GM12878 (cell line): Measurements from ENCODE around the gene MCOLN2. TPM values are rescaled to one million over a fixed set of nuclear protein-coding genes. Genes with fewer than 3 reads are reported as not detected.
A peak's percentile ranks its signal among the peaks of the same experiment; 100 is the strongest.

Experiments
- CHD2 ChIP-seq: IDR thresholded peaks from 2 replicates; pipeline ENCODE4 v1.6.1; 2011; ENCODE audit warnings: low read depth, low read length, improper control_type of control experiment, borderline replicate concordance
- CREB1 ChIP-seq: IDR thresholded peaks from 2 replicates; pipeline ENCODE4 v1.6.1; 2012; ENCODE audit warnings: low read depth, mild to moderate bottlenecking, inconsistent platforms
- DPF2 ChIP-seq: fragments of 450-650 bp; IDR thresholded peaks from 2 replicates; pipeline ENCODE4 v1.6.1; 2017; ENCODE audit warnings: mild to moderate bottlenecking
- EED ChIP-seq: sonication (generic); IDR thresholded peaks from 2 replicates; pipeline ENCODE4 v1.6.1; 2016; ENCODE audit warnings: antibody characterized with exemption, low read depth
- ETV6 ChIP-seq, 2 experiments: fragments of 450-650 bp in 1 of 2; IDR thresholded peaks in 1 of 2; conservative IDR thresholded peaks in 1 of 2; 2 replicates each; pipeline ENCODE4 v1.6.1; 2014; ENCODE audit warnings: antibody characterized with exemption in 1 of 2, borderline replicate concordance in 1 of 2, low read depth in 1 of 2, mild to moderate bottlenecking in 1 of 2, moderate library complexity in 1 of 2
- HDGF ChIP-seq: fragments of 450-650 bp; IDR thresholded peaks from 2 replicates; pipeline ENCODE4 v1.6.1; 2016; ENCODE audit warnings: antibody characterized with exemption
- IKZF1 ChIP-seq: fragments of 450-650 bp; conservative IDR thresholded peaks from 2 replicates; pipeline ENCODE4 v1.6.1; 2017; ENCODE audit warnings: antibody characterized with exemption, mild to moderate bottlenecking
- MTA2 ChIP-seq: fragments of 450-650 bp; IDR thresholded peaks from 2 replicates; pipeline ENCODE4 v1.6.1; 2016; ENCODE audit warnings: low read depth, mild to moderate bottlenecking, moderate library complexity
- MTA3 ChIP-seq: IDR thresholded peaks from 2 replicates; pipeline ENCODE4 v1.6.1; 2012; ENCODE audit warnings: low read length, inconsistent platforms, borderline replicate concordance
- NFIC ChIP-seq: IDR thresholded peaks from 2 replicates; pipeline ENCODE4 v1.6.1; 2012; ENCODE audit warnings: low read depth, mild to moderate bottlenecking, inconsistent platforms, low read length, moderate library complexity
- PAX8 ChIP-seq: fragments of 450-650 bp; IDR thresholded peaks from 2 replicates; pipeline ENCODE4 v1.6.1; 2017; ENCODE audit warnings: mild to moderate bottlenecking, moderate library complexity
- POLR2AphosphoS5 ChIP-seq: IDR thresholded peaks from 2 replicates; pipeline ENCODE4 v1.6.1; 2011; ENCODE audit warnings: mild to moderate bottlenecking, low read length, inconsistent platforms
- RBBP5 ChIP-seq: fragments of 200-600 bp; sonication (generic); conservative IDR thresholded peaks from 2 replicates; pipeline ENCODE4 v1.6.1; 2016
- SMC3 ChIP-seq: IDR thresholded peaks from 2 replicates; pipeline ENCODE4 v1.6.1; 2011; ENCODE audit warnings: low read length, improper control_type of control experiment, borderline replicate concordance
- WRNIP1 ChIP-seq: IDR thresholded peaks from 2 replicates; pipeline ENCODE4 v1.6.1; 2011; ENCODE audit warnings: low read depth, low read length, improper control_type of control experiment, borderline replicate concordance
- polyA plus RNA-seq, 11 experiments: library from polyadenylated mRNA; depleted of rRNA in 4 of 11; unstranded in 6 of 11; stranded (reverse) in 5 of 11; fragments of >200 nt; fragmentation: Nextera tagmentation in 4 of 11; fragmentation: Illumina TruSeq in 1 of 11; extraction: Ambion mirVana in 4 of 11; extraction: Trizol in 1 of 11; gene quantifications; 1 replicate in 1 of 11; 2 replicates in 10 of 11; pipeline versions ENCODE4 v1.2.1 to v1.2.3, GENCODE V29; 2011 to 2016; ENCODE audit warnings: inconsistent platforms in 2 of 11, missing spikeins in 2 of 11, low read depth in 1 of 11
- total RNA-seq, 4 experiments: library from RNA; depleted of rRNA in 3 of 4; stranded (reverse); fragments of >200 nt in 3 of 4; fragmentation: Illumina TruSeq in 1 of 4; extraction: Trizol in 1 of 4; gene quantifications; 2 replicates each; pipeline versions ENCODE4 v1.2.1 to v1.2.3, GENCODE V29; 2013 to 2021
- TF ChIP-seq, protein P1 (sequence below): fragments of 450-650 bp; IDR thresholded peaks from 2 replicates; pipeline ENCODE4 v1.6.1; 2017; ENCODE audit warnings: mild to moderate bottlenecking
- TF ChIP-seq, protein P2 (sequence below): fragments of 450-650 bp; IDR thresholded peaks from 2 replicates; pipeline ENCODE4 v1.6.1; 2016; ENCODE audit warnings: mild to moderate bottlenecking
- TF ChIP-seq, protein P3 (sequence below): fragments of 450-650 bp; IDR thresholded peaks from 2 replicates; pipeline ENCODE4 v1.6.1; 2017; ENCODE audit warnings: mild to moderate bottlenecking, moderate library complexity
- TF ChIP-seq, protein P4 (sequence below): fragments of 450-650 bp; IDR thresholded peaks from 2 replicates; pipeline ENCODE4 v1.6.1; 2017; ENCODE audit warnings: mild to moderate bottlenecking, low read depth, inconsistent platforms; ENCODE audit not compliant: poor library complexity, severe bottlenecking

Gene MCOLN2
- total and polyA plus RNA-seq, 10 of the 15 experiments (the other 5 are each of a cell fraction or from before 2014, with no cell fraction given): 25.9 to 233 (median 109) TPM

DNA sequence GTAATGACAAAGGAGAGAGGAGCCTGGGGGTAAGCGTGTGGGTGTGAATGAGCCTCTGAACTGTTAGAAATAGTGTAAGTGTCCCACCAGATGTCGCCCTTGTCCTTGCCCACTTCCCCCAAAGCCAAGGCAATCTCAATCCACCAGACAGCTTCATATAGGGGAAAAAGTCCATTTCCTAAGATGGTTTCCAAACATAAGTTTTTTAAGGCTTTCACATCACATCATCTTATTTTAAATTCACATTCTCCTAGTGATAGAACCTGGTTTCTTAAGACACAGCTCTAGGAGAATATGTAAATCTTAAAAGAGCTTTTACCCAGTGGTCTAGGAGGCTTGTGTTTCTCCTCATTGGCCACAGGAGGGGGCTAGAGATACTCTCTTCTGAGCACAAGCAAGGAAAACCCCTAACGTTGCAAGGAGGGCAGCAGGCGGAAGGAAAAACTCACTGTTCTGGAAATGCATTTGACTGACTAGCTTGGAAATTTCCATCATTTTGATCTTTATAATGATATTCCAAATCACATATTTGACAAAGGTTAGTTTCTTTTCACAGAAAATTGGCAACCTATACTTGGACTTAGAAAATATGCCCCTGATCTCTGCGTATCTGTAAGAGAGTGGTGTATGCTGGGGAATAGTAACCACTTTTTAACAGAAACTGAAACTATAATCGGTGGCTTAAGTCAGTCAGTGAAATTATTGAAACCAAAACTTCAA is 52.0 kb downstream of the MCOLN2 start (continued):
- TF ChIP-seq, protein P1, sequence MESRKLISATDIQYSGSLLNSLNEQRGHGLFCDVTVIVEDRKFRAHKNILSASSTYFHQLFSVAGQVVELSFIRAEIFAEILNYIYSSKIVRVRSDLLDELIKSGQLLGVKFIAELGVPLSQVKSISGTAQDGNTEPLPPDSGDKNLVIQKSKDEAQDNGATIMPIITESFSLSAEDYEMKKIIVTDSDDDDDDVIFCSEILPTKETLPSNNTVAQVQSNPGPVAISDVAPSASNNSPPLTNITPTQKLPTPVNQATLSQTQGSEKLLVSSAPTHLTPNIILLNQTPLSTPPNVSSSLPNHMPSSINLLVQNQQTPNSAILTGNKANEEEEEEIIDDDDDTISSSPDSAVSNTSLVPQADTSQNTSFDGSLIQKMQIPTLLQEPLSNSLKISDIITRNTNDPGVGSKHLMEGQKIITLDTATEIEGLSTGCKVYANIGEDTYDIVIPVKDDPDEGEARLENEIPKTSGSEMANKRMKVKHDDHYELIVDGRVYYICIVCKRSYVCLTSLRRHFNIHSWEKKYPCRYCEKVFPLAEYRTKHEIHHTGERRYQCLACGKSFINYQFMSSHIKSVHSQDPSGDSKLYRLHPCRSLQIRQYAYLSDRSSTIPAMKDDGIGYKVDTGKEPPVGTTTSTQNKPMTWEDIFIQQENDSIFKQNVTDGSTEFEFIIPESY: no peak
- TF ChIP-seq HDGF: peak; percentile 26
- TF ChIP-seq, protein P2, sequence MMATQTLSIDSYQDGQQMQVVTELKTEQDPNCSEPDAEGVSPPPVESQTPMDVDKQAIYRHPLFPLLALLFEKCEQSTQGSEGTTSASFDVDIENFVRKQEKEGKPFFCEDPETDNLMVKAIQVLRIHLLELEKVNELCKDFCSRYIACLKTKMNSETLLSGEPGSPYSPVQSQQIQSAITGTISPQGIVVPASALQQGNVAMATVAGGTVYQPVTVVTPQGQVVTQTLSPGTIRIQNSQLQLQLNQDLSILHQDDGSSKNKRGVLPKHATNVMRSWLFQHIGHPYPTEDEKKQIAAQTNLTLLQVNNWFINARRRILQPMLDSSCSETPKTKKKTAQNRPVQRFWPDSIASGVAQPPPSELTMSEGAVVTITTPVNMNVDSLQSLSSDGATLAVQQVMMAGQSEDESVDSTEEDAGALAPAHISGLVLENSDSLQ: no peak
- TF ChIP-seq WRNIP1: no peak
- TF ChIP-seq CHD2: 0 out of 2 replicates have a peak, but pooled peaks have one; percentile 44
- TF ChIP-seq DPF2: peak; percentile 65
- 0 out of 2 replicates have a peak, but pooled peaks have one; percentile 23 for TF ChIP-seq POLR2AphosphoS5
- TF ChIP-seq IKZF1: peak; percentile 72
- TF ChIP-seq MTA2: 0 out of 2 replicates have a peak, but pooled peaks have one; percentile 33
- TF ChIP-seq EED: no peak; the same call in 1 of the 2 replicates
- TF ChIP-seq RBBP5: no peak
- TF ChIP-seq, protein P3, sequence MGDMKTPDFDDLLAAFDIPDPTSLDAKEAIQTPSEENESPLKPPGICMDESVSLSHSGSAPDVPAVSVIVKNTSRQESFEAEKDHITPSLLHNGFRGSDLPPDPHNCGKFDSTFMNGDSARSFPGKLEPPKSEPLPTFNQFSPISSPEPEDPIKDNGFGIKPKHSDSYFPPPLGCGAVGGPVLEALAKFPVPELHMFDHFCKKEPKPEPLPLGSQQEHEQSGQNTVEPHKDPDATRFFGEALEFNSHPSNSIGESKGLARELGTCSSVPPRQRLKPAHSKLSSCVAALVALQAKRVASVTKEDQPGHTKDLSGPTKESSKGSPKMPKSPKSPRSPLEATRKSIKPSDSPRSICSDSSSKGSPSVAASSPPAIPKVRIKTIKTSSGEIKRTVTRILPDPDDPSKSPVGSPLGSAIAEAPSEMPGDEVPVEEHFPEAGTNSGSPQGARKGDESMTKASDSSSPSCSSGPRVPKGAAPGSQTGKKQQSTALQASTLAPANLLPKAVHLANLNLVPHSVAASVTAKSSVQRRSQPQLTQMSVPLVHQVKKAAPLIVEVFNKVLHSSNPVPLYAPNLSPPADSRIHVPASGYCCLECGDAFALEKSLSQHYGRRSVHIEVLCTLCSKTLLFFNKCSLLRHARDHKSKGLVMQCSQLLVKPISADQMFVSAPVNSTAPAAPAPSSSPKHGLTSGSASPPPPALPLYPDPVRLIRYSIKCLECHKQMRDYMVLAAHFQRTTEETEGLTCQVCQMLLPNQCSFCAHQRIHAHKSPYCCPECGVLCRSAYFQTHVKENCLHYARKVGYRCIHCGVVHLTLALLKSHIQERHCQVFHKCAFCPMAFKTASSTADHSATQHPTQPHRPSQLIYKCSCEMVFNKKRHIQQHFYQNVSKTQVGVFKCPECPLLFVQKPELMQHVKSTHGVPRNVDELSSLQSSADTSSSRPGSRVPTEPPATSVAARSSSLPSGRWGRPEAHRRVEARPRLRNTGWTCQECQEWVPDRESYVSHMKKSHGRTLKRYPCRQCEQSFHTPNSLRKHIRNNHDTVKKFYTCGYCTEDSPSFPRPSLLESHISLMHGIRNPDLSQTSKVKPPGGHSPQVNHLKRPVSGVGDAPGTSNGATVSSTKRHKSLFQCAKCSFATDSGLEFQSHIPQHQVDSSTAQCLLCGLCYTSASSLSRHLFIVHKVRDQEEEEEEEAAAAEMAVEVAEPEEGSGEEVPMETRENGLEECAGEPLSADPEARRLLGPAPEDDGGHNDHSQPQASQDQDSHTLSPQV: no peak
- TF ChIP-seq, protein P4, sequence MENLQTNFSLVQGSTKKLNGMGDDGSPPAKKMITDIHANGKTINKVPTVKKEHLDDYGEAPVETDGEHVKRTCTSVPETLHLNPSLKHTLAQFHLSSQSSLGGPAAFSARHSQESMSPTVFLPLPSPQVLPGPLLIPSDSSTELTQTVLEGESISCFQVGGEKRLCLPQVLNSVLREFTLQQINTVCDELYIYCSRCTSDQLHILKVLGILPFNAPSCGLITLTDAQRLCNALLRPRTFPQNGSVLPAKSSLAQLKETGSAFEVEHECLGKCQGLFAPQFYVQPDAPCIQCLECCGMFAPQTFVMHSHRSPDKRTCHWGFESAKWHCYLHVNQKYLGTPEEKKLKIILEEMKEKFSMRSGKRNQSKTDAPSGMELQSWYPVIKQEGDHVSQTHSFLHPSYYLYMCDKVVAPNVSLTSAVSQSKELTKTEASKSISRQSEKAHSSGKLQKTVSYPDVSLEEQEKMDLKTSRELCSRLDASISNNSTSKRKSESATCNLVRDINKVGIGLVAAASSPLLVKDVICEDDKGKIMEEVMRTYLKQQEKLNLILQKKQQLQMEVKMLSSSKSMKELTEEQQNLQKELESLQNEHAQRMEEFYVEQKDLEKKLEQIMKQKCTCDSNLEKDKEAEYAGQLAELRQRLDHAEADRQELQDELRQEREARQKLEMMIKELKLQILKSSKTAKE: peak; percentile 90
- peak; percentile 56 for TF ChIP-seq NFIC
- peak; percentile 87 for TF ChIP-seq SMC3
- TF ChIP-seq CREB1: peak; percentile 34; the same call in 1 of the 2 replicates
- TF ChIP-seq MTA3: 0 out of 2 replicates have a peak, but pooled peaks have one; percentile 44
- TF ChIP-seq ETV6 (conservative IDR thresholded peaks at IDR 0.05 in 1 of 2, IDR thresholded peaks at IDR 0.05 in 1 of 2; ENCODE audit: borderline replicate concordance in 1 of 2, low read depth in 1 of 2): peak in 1 of 2 experiments; percentile 65; a peak in 1 of 4 replicates
- TF ChIP-seq PAX8: peak; percentile 33; the same call in 1 of the 2 replicates
